BJ (cell line): ENCODE data around the gene WSB2. TPM values are rescaled to one million over a fixed set of nuclear protein-coding genes. Genes with fewer than 3 reads are reported as not detected.

Experiments used
- CTCF ChIA-PET: fragments of 350-600 bp; formaldehyde crosslinking; extraction: SDS; loops from one replicate; lab custom pipeline; 2021; ENCODE audit warnings: antibody characterized with exemption, inconsistent platforms; lab: Yijun Ruan, JAX
- POLR2A ChIA-PET: fragments of 300-600 bp; sonication (Branson Sonifier 250); formaldehyde crosslinking; extraction: SDS; loops from one replicate; lab custom pipeline; 2021; ENCODE audit warnings: antibody characterized with exemption; lab: Charles Lee
- DNase-seq: peaks from one replicate; pipeline ENCODE4 v3.0.0-alpha.2; 2011; ENCODE audit warnings: low read depth
- H3K27me3 ChIP-seq: 2 replicates; pipeline ENCODE4 v1.6.0; 2011; ENCODE audit warnings: low read length; ENCODE audit not compliant: control insufficient read depth, insufficient read depth
- H3K36me3 ChIP-seq: 2 replicates; pipeline ENCODE4 v1.5.1; 2011; ENCODE audit warnings: low read length; ENCODE audit not compliant: control insufficient read depth, insufficient read depth
- H3K4me3 ChIP-seq: 2 replicates; pipeline ENCODE4 v1.5.1; 2011; ENCODE audit warnings: low read depth, mild to moderate bottlenecking, control low read depth, low read length
- CTCF ChIP-seq: IDR thresholded peaks from 2 replicates; pipeline ENCODE4 v1.5.1; 2011; ENCODE audit warnings: low read depth, mild to moderate bottlenecking, control low read depth, inconsistent platforms, low read length, moderate library complexity; ENCODE audit not compliant: insufficient read depth
- polyA plus RNA-seq: library from polyadenylated mRNA; depleted of rRNA; stranded (reverse); fragments of >200 nt; gene quantifications from 2 replicates; pipeline ENCODE4 v1.2.3, GENCODE V29; 2011

Gene WSB2
- polyA plus RNA-seq, 1 experiment, result 234 TPM

GRCh38 chr12:118034429-118035189 is 26.4 kb downstream of the WSB2 start:
- H3K36me3 ChIP-seq, result peaks cover 34% of the 10 kb centered on the region
- no peak for DNase-seq
- H3K4me3 ChIP-seq, result no peak overlapping the region
- ChIA-PET CTCF (interaction anchor here (1.1 to 3.7 kb wide), 7 partner anchors 9 to 160 kb away, joined by 3 to 31 read pairs (median 4); no protein-coding TSS in a partner anchor), POLR2A (no interaction called here)
- peak; percentile 58 for TF ChIP-seq CTCF
- H3K27me3 ChIP-seq, result no peaks in the 10 kb centered on the region

GRCh38 chr12:118033902-118034301 is 27.1 kb downstream of the WSB2 start:
- TF ChIP-seq CTCF, result no peak
- Histone ChIP-seq H3K27me3 (no peaks in the 10 kb centered on the region), H3K4me3 (no peak overlapping the region), H3K36me3 (peaks cover 35% of the 10 kb centered on the region)
- ChIA-PET CTCF (interaction anchor here (1.1 to 3.7 kb wide), 4 partner anchors 13 to 160 kb away, joined by 3 to 31 read pairs (median 16); no protein-coding TSS in a partner anchor), POLR2A (interaction anchor here (0.6 kb wide), 1 partner anchor 106 kb away, joined by 7 read pairs; no protein-coding TSS in a partner anchor)
- DNase-seq, result no peak

GRCh38 chr12:118033323-118033722 is 27.7 kb downstream of the WSB2 start:
- POLR2A ChIA-PET, result interaction anchor here (0.6 kb wide), 1 partner anchor 107 kb away, joined by 7 read pairs; no protein-coding TSS in a partner anchor
- no peak for TF ChIP-seq CTCF
- Histone ChIP-seq H3K4me3 (no peak overlapping the region), H3K27me3 (no peaks in the 10 kb centered on the region), H3K36me3 (peaks cover 35% of the 10 kb centered on the region)
- CTCF ChIA-PET, result interaction anchor here (1.6 to 3.6 kb wide), 2 partner anchors 17 to 159 kb away, joined by 4 to 27 read pairs; partner anchors contain the start of gene RFC5
- DNase-seq, result no peak

- Histone ChIP-seq H3K27me3 (no peaks in the 10 kb centered on the region), H3K4me3 (no peak overlapping the region), H3K36me3 (peaks cover 31% of the 10 kb centered on the region)
- ChIA-PET POLR2A (no interaction called here), CTCF (interaction anchor here (1.6 to 3.6 kb wide), 3 partner anchors 16 to 158 kb away, joined by 4 to 27 read pairs (median 4); partner anchors contain the start of gene RFC5)
- TF ChIP-seq CTCF, result no peak
- DNase-seq, result no peak
Measured at GRCh38 chr12:118032188-118032587, 28.8 kb downstream of the WSB2 start.

- DNase-seq, result no peak
- Histone ChIP-seq H3K4me3 (no peak overlapping the region), H3K36me3 (peaks cover 16% of the 10 kb centered on the region), H3K27me3 (no peaks in the 10 kb centered on the region)
- POLR2A ChIA-PET, result no interaction called here
- CTCF ChIA-PET, result interaction anchor here (0.9 kb wide), 1 partner anchor 24 kb away, joined by 4 read pairs; no protein-coding TSS in a partner anchor
- TF ChIP-seq CTCF, result no peak
Measured at GRCh38 chr12:118029166-118029565, 31.8 kb downstream of the WSB2 start.
